OCI-LY1 (cell line): ENCODE data around the gene C1orf159.

Experiments
- CTCF ChIP-seq: fragments of 200-600 bp; sonication (generic), shearing (Covaris generic); IDR thresholded peaks from 2 replicates; pipeline ENCODE4 v1.5.1; 2017; ENCODE audit warnings: mild to moderate bottlenecking, antibody characterized with exemption, low read length, moderate library complexity, mixed read lengths
- EZH2 ChIP-seq: fragments of 200-600 bp; sonication (generic), shearing (Covaris generic); IDR thresholded peaks from 2 replicates; pipeline ENCODE4 v1.8.0; 2017; ENCODE audit warnings: borderline replicate concordance, mixed run types, mild to moderate bottlenecking, antibody characterized with exemption, low read length, moderate library complexity, mixed read lengths

- TF ChIP-seq CTCF (no peak), EZH2 (no peak)
Measured at GRCh38 chr1:1109743-1110142, 6.1 kb downstream of the C1orf159 start.
